IMR-90 (cell line): ENCODE measurements around the gene CCDC38. TPM values are rescaled to one million over a fixed set of nuclear protein-coding genes. Genes with fewer than 3 reads are reported as not detected.

Experiments used
- ATAC-seq: fragments of 200-7000 bp; cut with Tn5 transposase; 2 replicates; pipeline ENCODE4 v1.9.1; 2020; ENCODE audit warnings: low read depth, mild to moderate bottlenecking, moderate library complexity
- BruUV-seq: library from RNA; stranded (reverse); fragments of 400-500 nt; replicated peaks from 2 replicates; lab custom pipeline; 2021; lab: Mats Ljungman, UMichigan
- CTCF ChIA-PET: fragments of 300-600 bp; formaldehyde crosslinking; extraction: SDS; loops from one replicate; lab custom pipeline; 2021; ENCODE audit warnings: antibody characterized with exemption; lab: Yijun Ruan, JAX
- POLR2A ChIA-PET: fragments of 300-600 bp; sonication (Branson Sonifier 250); formaldehyde crosslinking; loops from one replicate; lab custom pipeline; 2022; ENCODE audit warnings: antibody characterized with exemption; ENCODE audit not compliant: unreplicated experiment; lab: Charles Lee
- DNase-seq: peaks from one replicate; pipeline ENCODE4 v3.0.0; 2013
- H2AFZ ChIP-seq: replicated peaks from 2 replicates; pipeline ENCODE3; 2013; ENCODE audit warnings: low read length, mild to moderate bottlenecking; ENCODE audit not compliant: poor library complexity
- H2AK5ac ChIP-seq: 2 replicates; pipeline ENCODE4 v1.6.1; 2013; ENCODE audit warnings: low read depth, low read length, inconsistent platforms
- H2AK9ac ChIP-seq: replicated peaks from 2 replicates; pipeline ENCODE3; 2013; ENCODE audit warnings: mild to moderate bottlenecking, low read depth, low read length, moderate library complexity; ENCODE audit not compliant: poor library complexity
- H2BK120ac ChIP-seq: 2 replicates; pipeline ENCODE4 v1.6.1; 2013; ENCODE audit warnings: low read depth, low read length, inconsistent platforms
- H2BK15ac ChIP-seq: 3 replicates; pipeline ENCODE4 v1.6.1; 2013; ENCODE audit warnings: low read depth, low read length, inconsistent platforms
- H2BK20ac ChIP-seq: 2 replicates; pipeline ENCODE4 v1.6.1; 2013; ENCODE audit warnings: low read depth, mild to moderate bottlenecking, inconsistent platforms, low read length, moderate library complexity
- H2BK5ac ChIP-seq: 2 replicates; pipeline ENCODE4 v1.6.1; 2013; ENCODE audit warnings: mild to moderate bottlenecking, low read depth, low read length, inconsistent platforms; ENCODE audit not compliant: poor library complexity, severe bottlenecking
- H3K14ac ChIP-seq: replicated peaks from 2 replicates; pipeline ENCODE4 v1.6.1; 2013; ENCODE audit warnings: low read depth, low read length, inconsistent platforms
- H3K18ac ChIP-seq: 2 replicates; pipeline ENCODE4 v1.6.1; 2013; ENCODE audit warnings: low read depth, low read length, control low read depth
- H3K23ac ChIP-seq: 2 replicates; pipeline ENCODE4 v1.6.1; 2013; ENCODE audit warnings: low read depth, low read length, inconsistent platforms
- H3K27ac ChIP-seq: 2 replicates; pipeline ENCODE4 v1.5.1; 2013; ENCODE audit warnings: mild to moderate bottlenecking, control low read depth, low read length; ENCODE audit not compliant: insufficient read depth
- H3K27me3 ChIP-seq: 2 replicates; pipeline ENCODE4 v1.6.1; 2013; ENCODE audit warnings: low read length; ENCODE audit not compliant: control insufficient read depth, insufficient read depth
- H3K36me3 ChIP-seq: 2 replicates; pipeline ENCODE4 v1.6.1; 2013; ENCODE audit warnings: low read length, mixed read lengths; ENCODE audit not compliant: control insufficient read depth, insufficient read depth
- H3K4ac ChIP-seq: 2 replicates; pipeline ENCODE4 v1.6.1; 2013; ENCODE audit warnings: low read depth, low read length, inconsistent platforms
- H3K4me1 ChIP-seq: 2 replicates; pipeline ENCODE4 v1.6.1; 2013; ENCODE audit warnings: low read length, mixed read lengths; ENCODE audit not compliant: control insufficient read depth, insufficient read depth
- H3K4me2 ChIP-seq: 2 replicates; pipeline ENCODE4 v1.6.1; 2013; ENCODE audit warnings: low read depth, mild to moderate bottlenecking, control low read depth, low read length, moderate library complexity
- H3K4me3 ChIP-seq: 2 replicates; pipeline ENCODE4 v1.5.1; 2013; ENCODE audit warnings: low read depth, mild to moderate bottlenecking, control low read depth, low read length, moderate library complexity; ENCODE audit not compliant: insufficient read depth
- H3K56ac ChIP-seq: 2 replicates; pipeline ENCODE4 v1.6.1; 2013; ENCODE audit warnings: low read length, inconsistent platforms; ENCODE audit not compliant: insufficient read depth; ENCODE audit errors: extremely low read depth
- H3K79me1 ChIP-seq, 2 experiments: 2 replicates each; pipeline ENCODE4 v1.6.1; 2013; ENCODE audit warnings: low read length in 2 of 2, inconsistent platforms in 1 of 2, low read depth in 1 of 2
- H3K9ac ChIP-seq: 2 replicates; pipeline ENCODE4 v1.6.1; 2013; ENCODE audit warnings: low read depth, low read length, control low read depth
- H3K9me1 ChIP-seq: 2 replicates; pipeline ENCODE4 v1.6.1; 2013; ENCODE audit warnings: low read length, inconsistent platforms; ENCODE audit not compliant: insufficient read depth
- H3K9me3 ChIP-seq: 2 replicates; pipeline ENCODE4 v1.6.1; 2013; ENCODE audit warnings: low read length; ENCODE audit not compliant: control insufficient read depth, insufficient read depth
- H4K20me1 ChIP-seq: 2 replicates; pipeline ENCODE4 v1.6.1; 2013; ENCODE audit warnings: low read length, inconsistent platforms; ENCODE audit not compliant: insufficient read depth
- H4K5ac ChIP-seq: 2 replicates; pipeline ENCODE4 v1.6.1; 2013; ENCODE audit warnings: mild to moderate bottlenecking, low read depth, low read length, control low read depth
- H4K8ac ChIP-seq, 2 experiments: 2 replicates each; pipeline ENCODE4 v1.6.1; 2013; ENCODE audit warnings: low read depth in 2 of 2, low read length in 2 of 2, control low read depth in 1 of 2, inconsistent platforms in 1 of 2
- H4K91ac ChIP-seq: 2 replicates; pipeline ENCODE4 v1.6.1; 2013; ENCODE audit warnings: low read depth, low read length, inconsistent platforms; ENCODE audit not compliant: insufficient read depth
- CHD1 ChIP-seq: IDR thresholded peaks from 2 replicates; pipeline ENCODE4 v1.6.1; 2012; ENCODE audit warnings: low read depth, low read length, improper control_type of control experiment
- CTCF ChIP-seq: conservative IDR thresholded peaks from 2 replicates; pipeline ENCODE4 v1.5.1; 2012; ENCODE audit warnings: mild to moderate bottlenecking, low read depth, low read length, improper control_type of control experiment
- ELK1 ChIP-seq: fragments of 150-350 bp; IDR thresholded peaks from 2 replicates; pipeline ENCODE4 v1.6.1; 2016; ENCODE audit warnings: low read depth, mild to moderate bottlenecking, low read length, moderate library complexity, borderline replicate concordance
- FOS ChIP-seq: fragments of 150-350 bp; IDR thresholded peaks from 2 replicates; pipeline ENCODE4 v1.6.1; 2016; ENCODE audit warnings: low read depth, low read length
- MAFK ChIP-seq: IDR thresholded peaks from 2 replicates; pipeline ENCODE4 v1.6.1; 2012; ENCODE audit warnings: low read depth, low read length, improper control_type of control experiment
- MAZ ChIP-seq: IDR thresholded peaks from 2 replicates; pipeline ENCODE4 v1.6.1; 2012; ENCODE audit warnings: low read depth, mild to moderate bottlenecking, low read length, improper control_type of control experiment, moderate library complexity, borderline replicate concordance
- MXI1 ChIP-seq: IDR thresholded peaks from 2 replicates; pipeline ENCODE4 v1.6.1; 2012; ENCODE audit warnings: low read depth, mild to moderate bottlenecking, low read length, moderate library complexity, borderline replicate concordance
- NFE2L2 ChIP-seq: fragments of 150-350 bp; IDR thresholded peaks from 2 replicates; pipeline ENCODE4 v1.6.1; 2016; ENCODE audit warnings: low read depth, mild to moderate bottlenecking, low read length
- POLR2A ChIP-seq: IDR thresholded peaks from 2 replicates; pipeline ENCODE4 v1.6.1; 2012; ENCODE audit warnings: mild to moderate bottlenecking, low read depth, low read length
- RAD21 ChIP-seq: IDR thresholded peaks from 2 replicates; pipeline ENCODE4 v1.6.1; 2012; ENCODE audit warnings: low read length, improper control_type of control experiment
- RCOR1 ChIP-seq: IDR thresholded peaks from 2 replicates; pipeline ENCODE4 v1.6.1; 2012; ENCODE audit warnings: mild to moderate bottlenecking, low read length, improper control_type of control experiment; ENCODE audit not compliant: insufficient replicate concordance
- SMC3 ChIP-seq: fragments of 150-350 bp; IDR thresholded peaks from 2 replicates; pipeline ENCODE4 v1.6.1; 2016; ENCODE audit warnings: low read depth, mild to moderate bottlenecking, antibody characterized with exemption, low read length, moderate library complexity
- USF2 ChIP-seq: fragments of 150-350 bp; IDR thresholded peaks from 2 replicates; pipeline ENCODE4 v1.6.1; 2017; ENCODE audit warnings: mild to moderate bottlenecking, antibody characterized with exemption, low read length, low read depth
- WGBS, 2 experiments: methylation state at CpG; one replicate each; pipeline versions ENCODE4 v1.1.5 to v1.1.7; 2013; ENCODE audit warnings: missing lambda C conversion rate in 2 of 2; ENCODE audit not compliant: insufficient read length in 1 of 2; ENCODE audit errors: extremely low coverage in 2 of 2; 5-methylcytosine and 5-hydroxymethylcytosine counted together
- dilution Hi-C: fragments of 300-500 bp; cut with HindIII; formaldehyde crosslinking; loops from one replicate; pipeline ENCODE4 v1.14.3; 2018; ENCODE audit warnings: low sequenced_read_pairs; ENCODE audit not compliant: unreplicated experiment
- in situ Hi-C: fragments of 300-500 bp; cut with MboI; formaldehyde crosslinking; loops from 3 replicates; pipeline ENCODE4 v1.14.3; 2019; ENCODE audit warnings: low sequenced_read_pairs, inconsistent platforms, mixed read lengths
- intact Hi-C: fragments of 100-400 bp; cut with micrococcal nuclease; formaldehyde crosslinking; loops from 2 replicates; pipeline ENCODE4 v1.10.0; 2022
- polyA plus RNA-seq, 3 experiments: library from polyadenylated mRNA; depleted of rRNA; stranded (reverse); fragments of >200 nt; gene quantifications; 2 replicates each; pipeline ENCODE4 v1.2.3, GENCODE V29; 2012; ENCODE audit warnings: low replicate concordance in 1 of 3
- total RNA-seq: library from RNA; depleted of rRNA; stranded (reverse); fragments of >200 nt; gene quantifications from 2 replicates; pipeline ENCODE4 v1.2.3, GENCODE V29; 2012

Gene CCDC38
- total and polyA plus RNA-seq, 2 of the 4 experiments (the other 2 are of a cell fraction): not detected

GRCh38 chr12:95970905-95971304 is 28.5 kb upstream of the CCDC38 start:
- no peak overlapping the region for H2BK120ac ChIP-seq
- CTCF ChIA-PET: no interaction called here
- 40% methylated on average over 1 of the region's 7 CpGs; no CpG with 5 or more reads in 1 of the 2 experiments for WGBS, 2 experiments
- H2BK15ac ChIP-seq: no peak overlapping the region
- no peak overlapping the region for H3K9ac ChIP-seq
- no peak overlapping the region for H2BK20ac ChIP-seq
- no peak overlapping the region for H3K23ac ChIP-seq
- DNase-seq (no peak), ATAC-seq (no peak)
- no peak overlapping the region for H2AFZ ChIP-seq
- H3K79me1 ChIP-seq: no peaks in the 10 kb centered on the region
- no peak overlapping the region for H3K27ac ChIP-seq
- in situ Hi-C loops: no loop called here
- no peak overlapping the region for H3K4me2 ChIP-seq
- intact Hi-C loops: no loop called here
- no peaks in the 10 kb centered on the region for H3K36me3 ChIP-seq
- H2AK5ac ChIP-seq: no peak overlapping the region
- no peak for TF ChIP-seq CHD1
- TF ChIP-seq POLR2A: no peak
- no peak for TF ChIP-seq MAZ
- TF ChIP-seq MXI1: no peak
- TF ChIP-seq ELK1: no peak
- TF ChIP-seq RAD21: no peak
- TF ChIP-seq SMC3: no peak
- TF ChIP-seq FOS: no peak
- no peak for TF ChIP-seq MAFK
- TF ChIP-seq RCOR1: no peak
- TF ChIP-seq USF2: no peak
- TF ChIP-seq NFE2L2: no peak
- no peak for TF ChIP-seq CTCF
- H3K9me3 ChIP-seq: no peaks in the 10 kb centered on the region
- no peak overlapping the region for H3K4me3 ChIP-seq
- H3K4me1 ChIP-seq: no peaks in the 10 kb centered on the region
- H3K56ac ChIP-seq: no peak overlapping the region
- dilution Hi-C loops: no loop called here
- H4K20me1 ChIP-seq: no peaks in the 10 kb centered on the region
- H3K4ac ChIP-seq: no peak overlapping the region
- peak overlapping the region; percentile 71 for H2AK9ac ChIP-seq
- H4K5ac ChIP-seq: no peak overlapping the region
- no TSS peak for BruUV-seq
- no peak overlapping the region for H3K18ac ChIP-seq
- no peak overlapping the region for H4K91ac ChIP-seq
- H4K8ac ChIP-seq: no peak overlapping the region
- H2BK5ac ChIP-seq: no peak overlapping the region
- POLR2A ChIA-PET: no interaction called here
- H3K9me1 ChIP-seq: no peaks in the 10 kb centered on the region
- H3K14ac ChIP-seq: no peak overlapping the region
- peaks cover 7% of the 10 kb centered on the region for H3K27me3 ChIP-seq
